MCF 10A (cell line): ENCODE results near the gene LEMD2. TPM values are rescaled to one million over a fixed set of nuclear protein-coding genes. Genes with fewer than 3 reads are reported as not detected.
A peak's percentile ranks its signal among the peaks of the same experiment; 100 is the strongest.

Source experiments
- BruUV-seq: library from RNA; stranded (reverse); fragments of 400-500 nt; replicated peaks from 2 replicates; lab custom pipeline; 2021; lab: Mats Ljungman, UMichigan
- CTCF ChIA-PET: fragments of 300-600 bp; sonication (Branson Sonifier 250); formaldehyde crosslinking; extraction: SDS; loops from one replicate; lab custom pipeline; 2021; ENCODE audit warnings: antibody characterized with exemption, inconsistent platforms; lab: Yijun Ruan, JAX
- POLR2A ChIA-PET: fragments of 300-600, 350-650 bp; sonication (Branson Sonifier 250); formaldehyde crosslinking; extraction: SDS; loops from one replicate; lab custom pipeline; 2020; ENCODE audit warnings: antibody characterized with exemption, inconsistent platforms; lab: Yijun Ruan, JAX
- DNase-seq: peaks from one replicate; pipeline ENCODE4 v3.0.0-alpha.2; 2018; ENCODE audit not compliant: unreplicated experiment
- H3K27ac Mint-ChIP-seq: one replicate; pipeline ENCODE4 v1.8.0; 2022; ENCODE audit warnings: mild to moderate bottlenecking, low read depth, mixed read lengths; ENCODE audit not compliant: unreplicated experiment
- H3K27me3 Mint-ChIP-seq: one replicate; pipeline ENCODE4 v1.8.0; 2022; ENCODE audit warnings: mixed read lengths; ENCODE audit not compliant: insufficient read depth, unreplicated experiment
- H3K36me3 Mint-ChIP-seq: one replicate; pipeline ENCODE4 v1.8.0; 2022; ENCODE audit warnings: mild to moderate bottlenecking, moderate library complexity, mixed read lengths; ENCODE audit not compliant: insufficient read depth, unreplicated experiment
- H3K4me1 Mint-ChIP-seq: one replicate; pipeline ENCODE4 v1.8.0; 2022; ENCODE audit warnings: mixed read lengths; ENCODE audit not compliant: insufficient read depth, unreplicated experiment
- H3K4me3 Mint-ChIP-seq: one replicate; pipeline ENCODE4 v1.8.0; 2022; ENCODE audit warnings: mild to moderate bottlenecking, moderate library complexity, mixed read lengths; ENCODE audit not compliant: unreplicated experiment
- H3K9me3 Mint-ChIP-seq: one replicate; pipeline ENCODE4 v1.8.0; 2022; ENCODE audit warnings: mixed read lengths; ENCODE audit not compliant: unreplicated experiment
- intact Hi-C: fragments of 100-400 bp; cut with micrococcal nuclease; formaldehyde crosslinking; loops from 2 replicates; pipeline ENCODE4 v1.14.1; 2022
- total RNA-seq: library from RNA; stranded (reverse); gene quantifications from 2 replicates; pipeline ENCODE4 v1.2.3, GENCODE V29; 2022
- TF ChIP-seq, protein P1 (sequence below): fragments of 200-600 bp; IDR thresholded peaks from one replicate; pipeline ENCODE4 v1.8.0; 2022; ENCODE audit warnings: antibody characterized with exemption, mild to moderate bottlenecking; ENCODE audit not compliant: unreplicated experiment

LEMD2 gene
- total RNA-seq, 1 experiment from 2014 or later: 70.5 TPM

DNA sequence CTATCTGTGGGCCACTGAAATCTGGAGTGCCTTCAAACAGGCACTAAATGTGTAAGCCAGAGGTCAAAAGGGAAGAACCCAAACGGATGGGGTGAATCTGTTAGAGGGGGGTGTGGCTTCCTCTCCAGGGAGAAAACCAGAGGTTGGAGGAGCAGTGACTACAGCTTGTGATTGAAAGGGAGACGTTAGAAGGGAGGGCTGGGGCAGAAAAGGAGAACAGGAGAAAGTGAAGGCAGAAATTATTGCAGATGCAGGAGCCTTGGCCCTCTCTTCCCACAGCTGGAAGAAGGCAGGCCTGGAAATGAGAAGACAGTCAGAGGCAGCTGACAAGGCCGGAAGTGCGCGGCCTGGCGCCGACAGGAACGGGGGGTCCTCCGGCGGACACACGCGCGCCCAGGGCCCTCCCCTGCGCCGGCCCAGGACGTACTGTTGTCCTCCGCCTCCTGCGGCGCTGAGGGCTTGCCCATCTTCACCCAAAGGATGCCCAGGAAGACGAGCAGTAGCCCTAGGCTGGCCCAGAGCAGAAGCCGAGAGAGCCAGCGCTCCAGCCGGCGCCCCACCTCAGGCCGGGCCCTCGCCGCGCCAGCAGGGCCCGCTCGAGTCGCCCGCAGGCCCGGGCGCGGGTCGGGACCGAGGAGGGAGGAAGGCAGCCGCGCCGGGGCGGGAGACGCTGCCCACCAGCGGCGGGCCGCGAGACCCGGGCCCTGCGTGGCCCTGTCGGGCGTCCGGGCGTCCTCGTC, 806 bp downstream of the LEMD2 start:
- H3K9me3 Mint-ChIP-seq: no peaks in the 10 kb centered on the region
- H3K4me1 Mint-ChIP-seq: peaks cover 21% of the 10 kb centered on the region
- H3K36me3 Mint-ChIP-seq: peaks cover 32% of the 10 kb centered on the region
- peak overlapping the region; percentile 84 for H3K4me3 Mint-ChIP-seq
- intact Hi-C loops: loop anchor here (5.0 to 10.0 kb wide), 2 partner anchors 57 to 239 kb away; no protein-coding TSS in a partner anchor
- peaks cover 9% of the 10 kb centered on the region for H3K27me3 Mint-ChIP-seq
- H3K27ac Mint-ChIP-seq: peak overlapping the region; percentile 92
- DNase-seq: peak; percentile 56
- no TSS peak for BruUV-seq
- CTCF ChIA-PET: interaction anchor here (0.6 to 1.3 kb wide), 6 partner anchors 11 to 962 kb away, joined by 3 to 7 read pairs (median 3); no protein-coding TSS in a partner anchor
- POLR2A ChIA-PET: interaction anchor here (0.6 to 3.9 kb wide), 17 partner anchors 9 to 326 kb away, joined by 3 to 28 read pairs (median 4); partner anchors contain the start of genes BAK1 and UQCC2
- TF ChIP-seq, protein P1, sequence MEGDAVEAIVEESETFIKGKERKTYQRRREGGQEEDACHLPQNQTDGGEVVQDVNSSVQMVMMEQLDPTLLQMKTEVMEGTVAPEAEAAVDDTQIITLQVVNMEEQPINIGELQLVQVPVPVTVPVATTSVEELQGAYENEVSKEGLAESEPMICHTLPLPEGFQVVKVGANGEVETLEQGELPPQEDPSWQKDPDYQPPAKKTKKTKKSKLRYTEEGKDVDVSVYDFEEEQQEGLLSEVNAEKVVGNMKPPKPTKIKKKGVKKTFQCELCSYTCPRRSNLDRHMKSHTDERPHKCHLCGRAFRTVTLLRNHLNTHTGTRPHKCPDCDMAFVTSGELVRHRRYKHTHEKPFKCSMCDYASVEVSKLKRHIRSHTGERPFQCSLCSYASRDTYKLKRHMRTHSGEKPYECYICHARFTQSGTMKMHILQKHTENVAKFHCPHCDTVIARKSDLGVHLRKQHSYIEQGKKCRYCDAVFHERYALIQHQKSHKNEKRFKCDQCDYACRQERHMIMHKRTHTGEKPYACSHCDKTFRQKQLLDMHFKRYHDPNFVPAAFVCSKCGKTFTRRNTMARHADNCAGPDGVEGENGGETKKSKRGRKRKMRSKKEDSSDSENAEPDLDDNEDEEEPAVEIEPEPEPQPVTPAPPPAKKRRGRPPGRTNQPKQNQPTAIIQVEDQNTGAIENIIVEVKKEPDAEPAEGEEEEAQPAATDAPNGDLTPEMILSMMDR: no peak

GRCh38 chr6:33787346-33787953, 1.5 kb downstream of the LEMD2 start:
- BruUV-seq: TSS peak; percentile 40
- H3K4me3 Mint-ChIP-seq: peak overlapping the region; percentile 84
- DNase-seq: no peak
- H3K36me3 Mint-ChIP-seq: peaks cover 39% of the 10 kb centered on the region
- CTCF ChIA-PET: interaction anchor here (0.6 to 1.3 kb wide), 6 partner anchors 9 to 962 kb away, joined by 3 to 7 read pairs (median 3); no protein-coding TSS in a partner anchor
- H3K27ac Mint-ChIP-seq: peak overlapping the region; percentile 92
- H3K4me1 Mint-ChIP-seq: peaks cover 23% of the 10 kb centered on the region
- no peaks in the 10 kb centered on the region for H3K9me3 Mint-ChIP-seq
- POLR2A ChIA-PET: interaction anchor here (0.6 to 3.9 kb wide), 14 partner anchors 8 to 326 kb away, joined by 3 to 28 read pairs (median 4); partner anchors contain the start of genes BAK1 and UQCC2
- H3K27me3 Mint-ChIP-seq: peaks cover 3% of the 10 kb centered on the region
- intact Hi-C loops: loop anchor here (5.0 to 10.0 kb wide), 2 partner anchors 57 to 240 kb away; no protein-coding TSS in a partner anchor
- TF ChIP-seq, protein P1: no peak

DNA sequence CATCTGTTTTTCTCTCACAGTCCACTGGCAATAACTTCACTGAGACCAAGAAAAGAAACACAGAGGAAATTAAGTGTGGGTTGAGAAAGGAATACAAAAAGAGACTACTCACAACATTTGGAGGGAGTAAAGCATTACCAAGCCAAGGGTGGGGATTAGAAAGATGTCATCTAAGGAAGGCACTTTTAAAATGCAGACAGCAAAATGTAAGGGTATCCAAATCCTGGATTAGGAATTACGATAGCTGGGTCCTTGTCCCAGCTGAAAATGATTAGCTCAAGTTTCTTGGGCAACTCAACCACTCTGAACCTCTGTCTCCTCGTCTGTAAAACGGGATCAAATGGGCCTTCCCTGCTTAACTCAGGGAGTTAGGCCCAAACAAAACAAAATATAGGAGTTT, 2.2 kb downstream of the LEMD2 start:
- ChIA-PET POLR2A (interaction anchor here (0.7 to 3.9 kb wide), 6 partner anchors 8 to 351 kb away, joined by 3 to 28 read pairs (median 9); partner anchors contain the start of genes BAK1 and UQCC2), CTCF (interaction anchor here (0.9 to 1.1 kb wide), 3 partner anchors 10 to 352 kb away, joined by 3 to 5 read pairs (median 3); no protein-coding TSS in a partner anchor)
- no TSS peak for BruUV-seq
- H3K4me3 Mint-ChIP-seq: peak overlapping the region; percentile 19
- intact Hi-C loops: loop anchor here (5.0 to 10.0 kb wide), 2 partner anchors 58 to 241 kb away; no protein-coding TSS in a partner anchor
- TF ChIP-seq, protein P1: no peak
- H3K9me3 Mint-ChIP-seq: no peaks in the 10 kb centered on the region
- peaks cover 45% of the 10 kb centered on the region for H3K36me3 Mint-ChIP-seq
- peaks cover 30% of the 10 kb centered on the region for H3K4me1 Mint-ChIP-seq
- H3K27ac Mint-ChIP-seq: no peak overlapping the region
- no peak for DNase-seq
- no peaks in the 10 kb centered on the region for H3K27me3 Mint-ChIP-seq
